GM19023 (cell line): Measurements from ENCODE around the gene BEGAIN.

Experiments
- ATAC-seq: cut with Tn5 transposase; IDR thresholded peaks from one replicate; pipeline ENCODE4 v1.9.1; 2021; ENCODE audit warnings: mild to moderate bottlenecking, moderate library complexity; ENCODE audit not compliant: unreplicated experiment

Gene BEGAIN

GRCh38 chr14:100539766-100540140 is 47.5 kb downstream of the BEGAIN start:
- ATAC-seq, result no peak

DNA sequence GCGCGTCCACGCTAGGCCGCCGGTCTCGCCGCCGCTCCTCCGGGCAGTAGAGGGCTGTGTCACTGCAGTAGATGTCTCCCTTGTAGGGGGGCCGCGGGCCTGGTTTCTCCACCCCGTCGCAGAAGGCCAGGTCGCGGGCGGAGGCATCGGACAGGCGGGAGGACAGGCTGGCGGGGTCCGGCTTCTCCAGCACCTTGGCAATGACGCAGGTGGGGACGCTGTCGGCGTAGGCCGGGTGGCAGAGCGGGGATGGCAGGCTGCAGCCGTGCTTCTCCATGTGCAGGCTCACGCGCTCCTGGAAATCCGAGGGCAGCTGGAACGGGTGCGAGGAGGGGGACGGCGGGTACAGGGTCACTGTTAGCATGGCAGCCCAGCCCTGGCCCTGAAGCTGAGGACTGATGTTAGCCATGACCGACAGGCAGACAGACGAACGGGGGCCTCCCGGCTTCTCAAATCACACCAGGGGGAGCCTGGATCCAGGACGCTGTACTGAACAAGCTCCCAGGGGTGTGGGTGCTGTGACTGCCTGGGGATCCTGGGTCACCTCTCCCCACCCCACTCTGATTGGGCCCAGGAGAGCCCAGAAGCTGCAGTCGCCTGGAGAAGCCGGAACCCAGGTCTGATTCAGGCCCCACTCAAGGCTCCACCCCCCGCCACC is 48.1 kb downstream of the BEGAIN start:
- ATAC-seq, result no peak

DNA sequence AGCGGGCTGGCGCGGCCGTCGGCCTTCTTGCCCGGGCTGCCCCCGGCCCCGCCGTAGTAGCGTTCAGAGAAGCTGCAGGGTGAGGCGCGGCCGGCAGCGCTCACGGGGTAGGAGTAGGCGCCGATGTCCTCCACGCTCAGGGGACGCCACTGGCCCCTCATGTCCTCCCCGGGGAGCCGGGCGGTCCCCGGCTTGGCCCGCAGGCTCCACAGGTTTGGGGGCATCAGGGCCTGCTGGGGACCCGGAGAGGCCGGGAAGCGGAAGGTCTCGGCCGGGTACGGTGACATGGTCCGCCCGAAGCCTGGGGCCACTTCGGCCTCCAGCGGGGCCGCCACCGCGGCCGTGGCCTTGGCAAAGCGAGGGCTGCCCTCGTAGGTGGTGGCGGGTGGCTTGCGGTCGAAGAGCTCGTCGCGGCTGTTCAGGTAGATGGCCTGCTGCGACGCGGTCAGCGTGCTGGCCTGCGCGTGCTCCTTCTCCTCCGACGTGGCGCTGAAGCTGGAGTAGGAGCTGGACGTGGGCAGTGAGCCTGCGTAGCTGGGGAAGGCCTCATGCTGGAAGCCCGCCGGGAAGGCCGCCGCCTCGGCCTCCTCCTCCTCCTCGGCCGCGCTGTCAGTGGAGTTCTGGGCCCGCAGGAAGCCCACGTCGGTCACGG is 48.7 kb downstream of the BEGAIN start:
- ATAC-seq, result no peak

GRCh38 chr14:100537446-100538350 is 49.5 kb downstream of the BEGAIN start:
- ATAC-seq, result no peak

DNA sequence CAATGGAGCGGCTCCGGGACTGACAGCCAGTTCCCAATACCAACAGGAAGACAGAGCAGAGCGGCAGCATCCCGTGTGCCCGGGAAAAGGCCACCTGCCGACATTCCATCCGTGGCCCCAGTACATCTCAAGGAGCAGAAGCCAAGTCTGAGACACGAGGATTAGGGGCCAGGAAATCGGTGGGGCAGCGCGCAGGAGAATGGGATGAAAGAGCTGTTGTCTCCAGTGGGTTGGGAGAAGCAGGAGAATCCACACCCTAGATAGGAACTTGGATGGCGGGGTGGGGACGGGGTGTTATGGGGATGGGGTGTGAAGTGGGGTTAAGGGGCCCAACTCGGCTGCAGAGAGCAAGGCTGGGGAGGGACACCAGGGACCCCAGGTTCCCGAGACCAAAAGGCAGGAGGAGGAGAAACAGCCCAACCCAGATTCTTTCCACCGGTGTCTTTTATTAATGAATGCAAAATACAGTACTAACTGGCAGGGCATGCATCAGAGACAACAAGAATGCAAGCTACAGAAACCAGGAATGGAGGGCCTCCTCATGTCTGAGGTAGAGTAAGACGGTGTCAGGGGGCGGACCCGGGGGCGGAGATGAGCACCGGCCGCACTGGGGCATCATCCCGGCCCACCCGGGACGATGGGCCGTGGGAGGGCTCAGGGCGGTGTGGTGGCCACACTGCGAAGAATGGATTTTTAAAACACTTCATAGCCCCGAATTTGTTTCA is 50.3 kb downstream of the BEGAIN start:
- no peak for ATAC-seq

- ATAC-seq, result no peak
Observed at GRCh38 chr14:100536121-100536510, 51.1 kb downstream of the BEGAIN start.

- ATAC-seq, result no peak
Observed at GRCh38 chr14:100535287-100536120, 51.7 kb downstream of the BEGAIN start.

GRCh38 chr14:100534528-100535286 is 52.5 kb downstream of the BEGAIN start:
- no peak for ATAC-seq

- no peak for ATAC-seq
Observed at GRCh38 chr14:100533656-100534485, 53.3 kb downstream of the BEGAIN start.

GRCh38 chr14:100532906-100533655 is 54.1 kb downstream of the BEGAIN start:
- no peak for ATAC-seq

DNA sequence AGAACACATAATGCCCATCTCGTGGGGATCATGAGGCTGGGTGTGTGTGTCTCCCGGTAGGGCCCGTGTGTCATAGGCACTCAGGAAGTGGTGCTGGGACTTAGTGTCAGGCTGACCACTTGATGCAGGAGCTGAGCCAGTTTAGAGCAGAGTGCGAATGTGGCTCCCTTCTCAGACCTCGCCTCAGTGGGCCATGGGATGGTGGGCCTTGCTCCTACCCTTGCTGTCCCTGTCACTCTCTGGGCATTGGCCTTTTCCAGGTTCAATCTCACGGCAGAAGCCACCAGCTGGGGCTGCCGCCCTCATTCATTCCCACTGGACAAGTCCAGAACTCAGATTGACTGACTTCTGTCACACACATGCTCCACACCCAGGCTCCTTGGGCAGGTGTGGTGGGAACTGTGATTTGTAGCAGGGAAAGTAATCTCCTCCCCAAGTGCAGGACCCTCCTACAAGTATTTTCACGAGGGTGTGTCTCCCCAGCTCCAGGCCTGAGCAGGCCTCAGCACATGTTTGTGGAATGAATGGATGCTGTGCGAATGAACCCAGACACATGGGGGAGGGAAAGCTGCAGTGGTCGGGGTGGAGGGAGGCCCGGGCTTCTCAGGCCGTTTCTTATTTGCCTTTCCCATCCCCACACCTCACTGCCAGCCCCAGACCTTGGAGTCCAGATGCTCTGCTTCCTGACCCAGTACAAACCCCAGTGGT is 54.9 kb downstream of the BEGAIN start:
- no peak for ATAC-seq

- no peak for ATAC-seq
Observed at GRCh38 chr14:100531152-100532121, 55.8 kb downstream of the BEGAIN start.

DNA sequence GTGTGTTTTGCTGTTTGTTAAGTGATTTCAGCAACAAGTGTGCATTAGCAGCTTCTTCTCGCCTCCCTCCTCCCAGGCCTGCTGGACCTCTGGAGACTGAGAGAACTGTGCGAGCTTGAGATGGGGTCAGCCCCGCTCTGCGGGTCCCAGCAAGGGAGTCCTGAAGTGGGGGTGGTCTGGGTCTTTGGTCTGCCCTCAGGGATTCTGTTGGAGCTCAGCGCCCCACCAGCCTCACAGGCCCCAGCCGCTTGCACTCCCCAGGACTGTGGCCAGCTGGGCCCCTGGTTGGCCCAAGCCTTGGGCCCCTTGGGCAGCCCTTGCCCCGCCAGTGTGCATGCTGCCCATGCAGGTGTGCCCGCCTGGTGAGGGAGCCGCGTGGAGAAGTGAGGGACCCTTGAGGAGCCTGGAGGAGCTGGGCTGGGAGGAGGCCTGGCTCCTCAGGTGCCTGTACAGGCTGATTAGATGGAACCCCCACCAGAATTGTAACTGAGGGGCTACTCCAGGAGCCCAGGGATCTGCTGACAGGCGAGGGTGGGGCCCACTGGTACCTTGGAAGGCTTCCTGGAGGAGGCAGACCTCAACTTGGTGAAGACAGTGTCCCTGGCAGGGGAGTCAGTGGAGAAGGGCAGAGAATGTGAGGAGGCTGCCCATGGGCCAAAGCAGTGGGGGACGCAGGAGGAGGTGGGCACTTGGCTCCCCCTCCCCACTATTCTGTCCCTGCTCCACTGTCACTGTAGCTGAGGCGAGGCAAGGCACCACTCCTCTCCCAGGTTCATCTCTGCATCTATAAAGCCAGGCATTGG is 56.7 kb downstream of the BEGAIN start:
- no peak for ATAC-seq

GRCh38 chr14:100529561-100530031 is 57.6 kb downstream of the BEGAIN start:
- no peak for ATAC-seq

GRCh38 chr14:100528962-100529560 is 58.2 kb downstream of the BEGAIN start:
- ATAC-seq, result no peak
